SIG-M5 (cell line): ENCODE measurements around the gene SLC5A9.
"Not testable (repeated sequence)": the region's sequence is repeated elsewhere in the genome, so short reads cannot be mapped to it uniquely, and the experiment has no call there.

Source experiments
- DNase-seq: peaks from one replicate; lab custom pipeline; 2025; lab: John Stamatoyannopoulos, UW

SLC5A9 gene

GRCh38 chr1:48214366-48214765 is 8.2 kb upstream of the SLC5A9 start:
- not testable (repeated sequence) for DNase-seq

- DNase-seq = no peak
These were observed 7.7 kb upstream of the SLC5A9 start for GRCh38 chr1:48214820-48215219.

- no peak for DNase-seq
These were observed 7.3 kb upstream of the SLC5A9 start for GRCh38 chr1:48215222-48215621.

- DNase-seq = no peak
These were observed 6.6 kb upstream of the SLC5A9 start for GRCh38 chr1:48215889-48216288.

- DNase-seq = no peak
These were observed 6.2 kb upstream of the SLC5A9 start for GRCh38 chr1:48216313-48216712.

GRCh38 chr1:48216941-48217340 is 5.6 kb upstream of the SLC5A9 start:
- DNase-seq = no peak

GRCh38 chr1:48217856-48218255 is 4.7 kb upstream of the SLC5A9 start:
- no peak for DNase-seq

- DNase-seq = no peak
These were observed 2.7 kb upstream of the SLC5A9 start for GRCh38 chr1:48219803-48220202.

GRCh38 chr1:48221122-48221521 is 1.4 kb upstream of the SLC5A9 start:
- no peak for DNase-seq

- DNase-seq = no peak
These were observed 859 bp upstream of the SLC5A9 start for GRCh38 chr1:48221657-48222056.

- no peak for DNase-seq
These were observed 1.1 kb downstream of the SLC5A9 start for GRCh38 chr1:48223366-48224240.

- DNase-seq = no peak
These were observed 2.3 kb downstream of the SLC5A9 start for GRCh38 chr1:48224791-48225190.

GRCh38 chr1:48225579-48225978 is 3.1 kb downstream of the SLC5A9 start:
- no peak for DNase-seq

- DNase-seq = no peak
These were observed 4.9 kb downstream of the SLC5A9 start for GRCh38 chr1:48227165-48228013.

- no peak for DNase-seq
These were observed 5.6 kb downstream of the SLC5A9 start for GRCh38 chr1:48228156-48228555.

- no peak for DNase-seq
These were observed 6.8 kb downstream of the SLC5A9 start for GRCh38 chr1:48229317-48229716.

GRCh38 chr1:48230236-48230635 is 7.7 kb downstream of the SLC5A9 start:
- DNase-seq = no peak

GRCh38 chr1:48232722-48233121 is 10.2 kb downstream of the SLC5A9 start:
- no peak for DNase-seq

GRCh38 chr1:48233666-48234485 is 11.4 kb downstream of the SLC5A9 start:
- DNase-seq = no peak

- no peak for DNase-seq
These were observed 13.1 kb downstream of the SLC5A9 start for GRCh38 chr1:48235652-48236051.

GRCh38 chr1:48236716-48237470 is 14.4 kb downstream of the SLC5A9 start:
- no peak for DNase-seq
